T-helper 1 cell treated with Interleukin-12 subunit alpha and Interleukin-12 subunit beta and Interleukin-4 antibody, amounts not matched to agents 30 ng/mL and 1 ng/mL, for 36 hours (primary cell): ENCODE results near the gene PGAM4. TPM values are rescaled to one million over a fixed set of nuclear protein-coding genes. Genes with fewer than 3 reads are reported as not detected.

ENCODE experiments used
- intact Hi-C: fragments of 100-400 bp; cut with micrococcal nuclease; formaldehyde crosslinking; loops from one replicate; pipeline ENCODE4 v1.15.1; 2024
- total RNA-seq: library from RNA; stranded (reverse); gene quantifications from 2 replicates; pipeline ENCODE4 v1.2.3, GENCODE V29; 2022

The PGAM4 gene
- total RNA-seq, 1 donor from 2014 or later, result 0.83 TPM

- intact Hi-C loops, result no loop called here
Measured at GRCh38 chrX:77930581-77930980, 38.9 kb downstream of the PGAM4 start.

DNA sequence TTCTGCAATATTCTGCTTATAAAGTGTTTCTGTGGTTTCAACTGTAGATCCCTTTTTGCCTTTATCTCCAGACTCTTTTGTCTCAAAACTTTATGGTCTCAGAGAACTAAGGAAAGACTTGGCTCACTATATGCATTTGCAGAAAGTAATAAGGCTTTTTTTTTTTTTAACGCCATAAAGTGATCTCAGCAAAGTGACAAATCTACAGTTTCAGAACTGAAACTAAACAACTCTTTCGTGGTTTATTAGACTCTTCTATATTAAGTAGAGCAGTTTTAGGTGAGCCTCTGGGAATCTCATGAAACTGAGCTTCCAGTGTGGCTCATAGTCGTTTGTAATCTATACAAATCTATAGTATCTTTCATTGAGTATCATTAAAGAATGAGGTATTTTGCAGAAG is 43.7 kb downstream of the PGAM4 start:
- intact Hi-C loops, result no loop called here

- intact Hi-C loops, result no loop called here
Measured at GRCh38 chrX:77924320-77924859, 45.0 kb downstream of the PGAM4 start.

DNA sequence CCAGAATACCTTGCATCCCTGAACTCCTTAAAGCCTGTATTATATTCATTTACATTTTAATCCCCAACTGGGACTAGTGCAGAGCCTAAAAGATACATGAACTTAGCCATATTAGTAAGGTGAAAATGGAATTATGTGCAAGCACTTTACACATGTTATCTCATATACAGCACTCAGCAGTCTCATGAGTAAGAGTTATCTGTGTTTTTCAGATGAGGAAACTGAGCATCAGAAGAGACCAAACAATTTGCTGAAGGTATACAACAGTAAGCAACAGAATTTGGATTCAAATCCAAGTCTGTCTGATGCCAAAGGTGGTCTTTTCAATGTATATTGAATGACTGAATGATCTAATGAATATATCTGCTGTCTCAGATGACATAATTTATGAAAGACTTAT is 46.7 kb downstream of the PGAM4 start:
- intact Hi-C loops, result no loop called here

DNA sequence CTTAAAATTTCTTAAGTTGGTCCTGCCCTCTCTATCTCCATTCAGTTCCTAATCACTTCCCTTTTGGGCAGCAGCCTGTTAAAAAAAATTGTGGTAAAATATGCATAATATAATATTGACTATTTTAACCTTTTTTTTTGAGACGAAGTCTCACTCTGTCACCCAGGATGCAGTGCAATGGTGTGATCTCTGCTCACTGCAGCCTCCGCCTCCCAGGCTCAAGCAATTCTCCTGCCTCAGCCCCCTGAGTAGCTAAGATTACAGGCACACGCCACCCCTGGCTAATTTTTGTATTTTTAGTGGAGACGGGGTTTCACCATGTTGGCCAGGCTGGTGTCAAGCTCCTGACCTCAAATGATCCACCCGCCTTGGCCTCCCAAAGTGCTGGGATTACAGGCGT is 50.1 kb downstream of the PGAM4 start:
- intact Hi-C loops, result loop anchor here (10.0 kb wide), 2 partner anchors 1345 to 1745 kb away; partner anchors contain the start of gene PBDC1

DNA sequence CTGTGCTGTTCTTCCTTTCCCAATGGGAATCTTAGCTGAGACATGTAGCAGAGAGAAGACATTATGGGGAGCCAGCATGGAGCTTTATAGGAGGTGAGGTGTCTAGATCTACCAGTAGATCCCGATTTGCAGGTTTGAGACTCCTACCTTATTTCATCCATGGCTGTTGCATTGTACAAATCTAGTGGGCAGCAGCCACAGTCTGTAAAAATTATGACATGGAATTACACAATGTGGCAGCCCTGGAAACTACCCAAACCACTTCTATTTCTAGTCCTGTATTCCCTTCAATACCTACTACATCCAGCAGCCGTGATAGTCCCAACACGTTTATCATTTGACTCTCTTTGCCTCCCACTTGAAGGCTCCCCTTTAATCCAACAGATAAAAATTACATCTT is 50.9 kb downstream of the PGAM4 start:
- intact Hi-C loops, result loop anchor here (10.0 kb wide), 2 partner anchors 1346 to 1744 kb away; partner anchors contain the start of gene PBDC1

Other genes with a start within 250 kb of the PGAM4 start
- 84.4 and 84.7 TPM in 2 replicates for gene ATRX, start 183.4 kb downstream of the PGAM4 start, total RNA-seq
- gene MAGT1, start 74.2 kb downstream of the PGAM4 start, total RNA-seq, result 62.1 and 66.5 TPM in 2 replicates
- gene COX7B, start 70.2 kb downstream of the PGAM4 start, total RNA-seq, result 248 and 263 TPM in 2 replicates
- 10.5 and 12.1 TPM in 2 replicates for gene ATP7A, start 58.9 kb downstream of the PGAM4 start, total RNA-seq
- 822 and 829 TPM in 2 replicates for gene PGK1, start 134.6 kb upstream of the PGAM4 start, total RNA-seq
- gene TAF9B, start 170.0 kb upstream of the PGAM4 start, total RNA-seq, result 21.6 and 23.0 TPM in 2 replicates